ENCODE data around the gene AHCTF1. TPM values are rescaled to one million over a fixed set of nuclear protein-coding genes. Genes with fewer than 3 reads are reported as not detected.

Gene AHCTF1
- total RNA-seq, 1 donor from 2014 or later = 62.1 TPM

DNA sequence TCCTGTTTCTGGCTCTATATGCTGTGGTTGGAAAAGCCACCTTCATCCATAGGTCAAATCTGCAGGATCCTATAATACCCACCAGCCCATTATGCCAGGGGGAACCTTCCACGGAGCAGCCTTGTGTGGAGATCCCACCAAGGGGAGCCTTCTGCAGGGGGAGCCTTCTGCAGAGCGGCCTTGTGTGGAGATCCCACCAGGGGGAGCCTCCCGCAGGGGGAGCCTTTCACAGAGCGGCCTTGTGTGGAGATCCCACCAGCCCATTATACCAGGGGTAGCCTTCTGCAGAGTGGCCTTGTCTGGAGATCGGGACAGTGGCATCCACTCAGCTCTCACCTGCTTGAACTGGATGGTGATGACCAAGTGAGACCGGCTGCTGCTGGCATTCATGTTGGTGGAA is 122.3 kb downstream of the AHCTF1 start:
- Histone ChIP-seq H3K9ac (no peak overlapping the region), H3F3A (ENCODE audit: low read depth) (no peaks in the 10 kb centered on the region), H3K36me3 (no peaks in the 10 kb centered on the region), H2AFZ (replicated peaks) (no peak overlapping the region), H3K27ac (no peak overlapping the region), H3K79me2 (ENCODE audit: low read depth) (no peaks in the 10 kb centered on the region), H3K4me1 (no peaks in the 10 kb centered on the region), H4K20me1 (ENCODE audit: low read depth) (no peaks in the 10 kb centered on the region), H3K27me3 (no peaks in the 10 kb centered on the region), H3K4me2 (no peak overlapping the region), H3K4me3 (no peak overlapping the region), H3K9me3 (ENCODE audit: low read depth) (no peaks in the 10 kb centered on the region)
- H3K36me3 Mint-ChIP-seq = no peaks in the 10 kb centered on the region
- TF ChIP-seq CTCF (IDR thresholded peaks at IDR 0.05) (no peak), EZH2 (IDR thresholded peaks at IDR 0.05) (no peak), EZH2phosphoT487 (IDR thresholded peaks at IDR 0.05) (no peak)
- no peak for DNase-seq (ENCODE audit: low spot score)
- H3K4me1 Mint-ChIP-seq = peaks cover 3% of the 10 kb centered on the region
- no peak overlapping the region for H3K4me3 Mint-ChIP-seq
- H3K9me3 Mint-ChIP-seq = no peaks in the 10 kb centered on the region
- H3K27me3 Mint-ChIP-seq (ENCODE audit: insufficient read depth, low read depth) = peaks cover 2% of the 10 kb centered on the region
- H3K27ac Mint-ChIP-seq = no peak overlapping the region

DNA sequence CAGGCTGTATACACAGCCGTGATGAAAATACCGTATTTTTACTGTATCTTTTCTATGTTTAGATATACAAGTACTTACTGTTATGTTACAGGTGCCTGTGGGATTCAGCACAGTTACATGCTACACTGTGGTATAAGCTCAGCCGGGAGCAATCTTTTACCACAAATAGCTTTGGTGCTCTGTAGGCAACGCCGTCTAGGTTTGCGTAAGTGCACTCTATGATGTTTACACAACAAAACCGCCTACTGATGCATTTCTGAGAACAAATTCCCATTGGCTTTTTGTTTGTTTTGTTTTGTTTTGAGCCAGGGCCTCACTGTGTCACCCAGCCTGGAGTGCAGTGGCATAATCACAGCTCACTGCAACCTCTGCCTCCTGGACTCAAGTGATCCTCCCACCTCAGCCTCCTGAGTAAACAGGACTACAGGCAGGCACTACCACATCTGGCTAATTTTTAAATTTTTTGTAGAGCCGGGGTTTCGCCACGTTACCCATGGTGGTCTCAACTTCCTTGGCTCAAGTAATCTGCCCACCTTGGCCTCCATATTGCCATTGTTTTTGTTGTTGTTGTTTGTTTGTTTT is 126.5 kb downstream of the AHCTF1 start:
- H3K4me1 ChIP-seq = no peaks in the 10 kb centered on the region
- no peak for DNase-seq (ENCODE audit: low spot score)
- Mint-ChIP-seq H3K9me3 (peaks cover 3% of the 10 kb centered on the region), H3K27me3 (ENCODE audit: insufficient read depth, low read depth) (peaks cover 2% of the 10 kb centered on the region), H3K4me3 (no peak overlapping the region), H3K27ac (no peak overlapping the region), H3K36me3 (no peaks in the 10 kb centered on the region), H3K4me1 (no peaks in the 10 kb centered on the region)
- H3K36me3 ChIP-seq = no peaks in the 10 kb centered on the region
- H3F3A ChIP-seq (ENCODE audit: low read depth) = no peaks in the 10 kb centered on the region
- no peak for TF ChIP-seq EZH2 (IDR thresholded peaks at IDR 0.05)
- TF ChIP-seq EZH2phosphoT487 (IDR thresholded peaks at IDR 0.05) = no peak
- no peak for TF ChIP-seq CTCF (IDR thresholded peaks at IDR 0.05)
- H3K9me3 ChIP-seq (ENCODE audit: low read depth) = no peaks in the 10 kb centered on the region
- no peaks in the 10 kb centered on the region for H4K20me1 ChIP-seq (ENCODE audit: low read depth)
- H3K9ac ChIP-seq = no peak overlapping the region
- H3K4me2 ChIP-seq = no peak overlapping the region
- H3K27ac ChIP-seq = no peak overlapping the region
- H3K4me3 ChIP-seq = no peak overlapping the region
- H2AFZ ChIP-seq (replicated peaks) = no peak overlapping the region
- H3K27me3 ChIP-seq = no peaks in the 10 kb centered on the region
- H3K79me2 ChIP-seq (ENCODE audit: low read depth) = no peaks in the 10 kb centered on the region

DNA sequence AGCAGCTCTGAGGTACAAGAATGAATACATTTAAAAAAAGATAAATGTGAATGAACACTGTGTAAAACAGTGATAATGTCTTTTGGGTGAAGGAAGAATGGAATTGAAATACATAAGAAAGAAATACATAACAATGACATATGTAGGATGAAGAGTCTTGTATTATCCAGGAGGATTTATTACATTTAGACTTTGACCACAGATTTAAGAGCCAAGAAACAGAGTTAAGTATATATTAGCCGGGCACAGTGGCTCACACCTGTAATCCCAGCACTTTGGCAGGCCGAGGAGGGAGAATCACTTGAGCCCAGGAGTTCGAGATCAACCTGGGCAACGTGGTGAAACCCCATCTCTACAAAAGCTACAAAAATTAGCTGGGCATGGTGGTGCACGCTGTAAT is 127.9 kb downstream of the AHCTF1 start:
- no peaks in the 10 kb centered on the region for H3K36me3 ChIP-seq

More for the DNA sequence above, 127.9 kb downstream of the AHCTF1 start:
- Histone ChIP-seq H2AFZ (replicated peaks) (no peak overlapping the region), H4K20me1 (ENCODE audit: low read depth) (no peaks in the 10 kb centered on the region), H3F3A (ENCODE audit: low read depth) (no peaks in the 10 kb centered on the region), H3K27ac (no peak overlapping the region), H3K4me1 (peaks cover 3% of the 10 kb centered on the region), H3K27me3 (no peaks in the 10 kb centered on the region), H3K79me2 (ENCODE audit: low read depth) (no peaks in the 10 kb centered on the region), H3K4me3 (no peak overlapping the region), H3K9me3 (ENCODE audit: low read depth) (no peaks in the 10 kb centered on the region), H3K4me2 (no peak overlapping the region), H3K9ac (no peak overlapping the region)
- Mint-ChIP-seq H3K27me3 (ENCODE audit: insufficient read depth, low read depth) (peaks cover 2% of the 10 kb centered on the region), H3K27ac (no peak overlapping the region), H3K4me3 (no peak overlapping the region), H3K4me1 (peaks cover 3% of the 10 kb centered on the region), H3K36me3 (no peaks in the 10 kb centered on the region), H3K9me3 (peaks cover 3% of the 10 kb centered on the region)
- TF ChIP-seq CTCF (IDR thresholded peaks at IDR 0.05) = no peak
- TF ChIP-seq EZH2 (IDR thresholded peaks at IDR 0.05) = no peak
- no peak for DNase-seq (ENCODE audit: low spot score)

Measured in neural progenitor cell (in vitro differentiated cells).